HUES48 (cell line): Measurements from ENCODE around the gene TBC1D22A.

Experiments
- H3K27ac ChIP-seq: one replicate; pipeline ENCODE4 v1.7.0; 2013; ENCODE audit warnings: low read depth, low read length, inconsistent platforms
- H3K27me3 ChIP-seq: 2 replicates; pipeline ENCODE4 v1.6.1; 2013; ENCODE audit warnings: mild to moderate bottlenecking, low read length; ENCODE audit not compliant: control insufficient read depth, insufficient read depth
- H3K36me3 ChIP-seq: 2 replicates; pipeline ENCODE4 v1.6.1; 2013; ENCODE audit warnings: low read length; ENCODE audit not compliant: control insufficient read depth, insufficient read depth
- H3K4me1 ChIP-seq: 2 replicates; pipeline ENCODE4 v1.6.1; 2013; ENCODE audit warnings: mild to moderate bottlenecking, low read length; ENCODE audit not compliant: control insufficient read depth, insufficient read depth
- H3K4me3 ChIP-seq: 2 replicates; pipeline ENCODE4 v1.5.1; 2013; ENCODE audit warnings: mild to moderate bottlenecking, low read depth, low read length
- H3K9ac ChIP-seq: 2 replicates; pipeline ENCODE4 v1.6.1; 2013; ENCODE audit warnings: mild to moderate bottlenecking, low read depth, low read length, moderate library complexity
- H3K9me3 ChIP-seq: 2 replicates; pipeline ENCODE4 v1.6.1; 2013; ENCODE audit warnings: low read length; ENCODE audit not compliant: control insufficient read depth, insufficient read depth

The TBC1D22A gene

GRCh38 chr22:46854125-46854870 is 91.8 kb downstream of the TBC1D22A start:
- H3K27me3 ChIP-seq: no peaks in the 10 kb centered on the region

GRCh38 chr22:46855681-46856080 is 93.2 kb downstream of the TBC1D22A start:
- Histone ChIP-seq H3K27ac (no peak overlapping the region), H3K9me3 (no peaks in the 10 kb centered on the region), H3K27me3 (no peaks in the 10 kb centered on the region), H3K36me3 (no peaks in the 10 kb centered on the region), H3K4me3 (no peak overlapping the region), H3K4me1 (0 out of 2 replicates have a peak, but pooled peaks cover 5% of the 10 kb centered on the region), H3K9ac (no peak overlapping the region)

More at GRCh38 chr22:46854125-46854870, 91.8 kb downstream of the TBC1D22A start:
- H3K4me1 ChIP-seq: 0 out of 2 replicates have a peak, but pooled peaks cover 5% of the 10 kb centered on the region
- H3K27ac ChIP-seq: no peak overlapping the region
- H3K9me3 ChIP-seq: no peaks in the 10 kb centered on the region
- no peak overlapping the region for H3K9ac ChIP-seq
- H3K36me3 ChIP-seq: no peaks in the 10 kb centered on the region
- no peak overlapping the region for H3K4me3 ChIP-seq

GRCh38 chr22:46856661-46857060 is 94.2 kb downstream of the TBC1D22A start:
- Histone ChIP-seq H3K27ac (no peak overlapping the region), H3K27me3 (no peaks in the 10 kb centered on the region), H3K4me3 (no peak overlapping the region), H3K9me3 (no peaks in the 10 kb centered on the region), H3K36me3 (no peaks in the 10 kb centered on the region), H3K9ac (no peak overlapping the region), H3K4me1 (0 out of 2 replicates have a peak, but pooled peaks cover 5% of the 10 kb centered on the region)

- H3K4me3 ChIP-seq: no peak overlapping the region
- no peaks in the 10 kb centered on the region for H3K27me3 ChIP-seq
- no peak overlapping the region for H3K9ac ChIP-seq
- H3K4me1 ChIP-seq: 0 out of 2 replicates have a peak, but pooled peaks cover 5% of the 10 kb centered on the region
- no peak overlapping the region for H3K27ac ChIP-seq
- H3K9me3 ChIP-seq: no peaks in the 10 kb centered on the region
- no peaks in the 10 kb centered on the region for H3K36me3 ChIP-seq
These were observed 94.9 kb downstream of the TBC1D22A start for GRCh38 chr22:46857142-46857884.

- 0 out of 2 replicates have a peak, but pooled peaks cover 5% of the 10 kb centered on the region for H3K4me1 ChIP-seq
- no peak overlapping the region for H3K4me3 ChIP-seq
- no peaks in the 10 kb centered on the region for H3K27me3 ChIP-seq
- no peak overlapping the region for H3K9ac ChIP-seq
- no peaks in the 10 kb centered on the region for H3K9me3 ChIP-seq
- no peak overlapping the region for H3K27ac ChIP-seq
- no peaks in the 10 kb centered on the region for H3K36me3 ChIP-seq
These were observed 95.4 kb downstream of the TBC1D22A start for GRCh38 chr22:46857885-46858143.

GRCh38 chr22:46858181-46858771 is 95.8 kb downstream of the TBC1D22A start:
- 0 out of 2 replicates have a peak, but pooled peaks cover 5% of the 10 kb centered on the region for H3K4me1 ChIP-seq
- no peak overlapping the region for H3K27ac ChIP-seq
- no peaks in the 10 kb centered on the region for H3K36me3 ChIP-seq
- H3K9ac ChIP-seq: no peak overlapping the region
- H3K9me3 ChIP-seq: no peaks in the 10 kb centered on the region
- H3K27me3 ChIP-seq: no peaks in the 10 kb centered on the region
- no peak overlapping the region for H3K4me3 ChIP-seq

DNA sequence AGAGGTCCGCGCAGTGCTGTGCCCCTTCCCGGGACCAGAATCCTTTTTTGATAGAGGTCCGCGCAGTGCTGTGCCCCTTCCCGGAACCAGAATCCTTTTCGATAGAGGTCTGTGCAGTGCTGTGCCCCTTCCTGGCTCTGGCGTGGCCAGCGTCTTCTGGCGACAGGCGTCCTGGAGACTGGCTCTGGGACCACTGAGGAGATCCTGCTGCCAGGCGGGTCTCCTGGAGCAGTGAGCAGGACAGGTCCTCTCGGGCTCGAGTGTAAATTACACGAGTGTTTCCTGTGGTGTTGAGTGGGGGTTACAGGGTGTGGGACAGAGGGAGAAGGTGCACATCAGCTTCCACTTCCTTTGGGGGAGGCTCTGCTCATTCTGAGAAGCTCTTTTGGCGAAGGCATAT is 98.1 kb downstream of the TBC1D22A start:
- no peak overlapping the region for H3K27ac ChIP-seq
- no peaks in the 10 kb centered on the region for H3K4me1 ChIP-seq
- no peaks in the 10 kb centered on the region for H3K9me3 ChIP-seq
- H3K9ac ChIP-seq: no peak overlapping the region
- no peaks in the 10 kb centered on the region for H3K36me3 ChIP-seq
- no peak overlapping the region for H3K4me3 ChIP-seq
- no peaks in the 10 kb centered on the region for H3K27me3 ChIP-seq

- Histone ChIP-seq H3K9me3 (no peaks in the 10 kb centered on the region), H3K4me1 (peaks cover 5% of the 10 kb centered on the region), H3K4me3 (no peak overlapping the region), H3K27ac (no peak overlapping the region), H3K27me3 (no peaks in the 10 kb centered on the region), H3K36me3 (no peaks in the 10 kb centered on the region), H3K9ac (no peak overlapping the region)
These were observed 99.3 kb downstream of the TBC1D22A start for GRCh38 chr22:46861468-46862367.

- Histone ChIP-seq H3K27me3 (no peaks in the 10 kb centered on the region), H3K4me3 (no peak overlapping the region), H3K27ac (no peak overlapping the region), H3K9ac (no peak overlapping the region), H3K36me3 (no peaks in the 10 kb centered on the region), H3K4me1 (peaks cover 6% of the 10 kb centered on the region), H3K9me3 (no peaks in the 10 kb centered on the region)
These were observed 100.2 kb downstream of the TBC1D22A start for GRCh38 chr22:46862418-46863324.

- Histone ChIP-seq H3K9me3 (no peaks in the 10 kb centered on the region), H3K9ac (no peak overlapping the region), H3K4me1 (peaks cover 6% of the 10 kb centered on the region), H3K4me3 (no peak overlapping the region), H3K36me3 (no peaks in the 10 kb centered on the region), H3K27ac (no peak overlapping the region), H3K27me3 (no peaks in the 10 kb centered on the region)
These were observed 101.3 kb downstream of the TBC1D22A start for GRCh38 chr22:46863794-46864193.
